HepG2 (cell line): Measurements from ENCODE around the gene MYLK. TPM values are rescaled to one million over a fixed set of nuclear protein-coding genes. Genes with fewer than 3 reads are reported as not detected.

Experiments used
- E2F2 ChIP-seq: sonication (generic); formaldehyde crosslinking; IDR thresholded peaks from 2 replicates; pipeline ENCODE4 v1.4.0; 2020; ENCODE audit warnings: missing genetic modification reagents, borderline replicate concordance
- GABPB1 ChIP-seq: IDR thresholded peaks from 2 replicates; pipeline ENCODE4 v1.6.1; 2016; ENCODE audit warnings: mild to moderate bottlenecking, missing genetic modification reagents, moderate library complexity, missing compliant biosample characterization
- GATA4 ChIP-seq: sonication (generic); IDR thresholded peaks from 2 replicates; pipeline ENCODE4 v1.6.1; 2016; ENCODE audit warnings: antibody characterized with exemption, low read depth, borderline replicate concordance
- KMT2A ChIP-seq: sonication (generic); formaldehyde crosslinking; IDR thresholded peaks from 2 replicates; pipeline ENCODE4 v1.4.0; 2020; ENCODE audit warnings: missing genetic modification reagents
- MXI1 ChIP-seq: IDR thresholded peaks from 3 replicates; pipeline ENCODE4 v1.6.1; 2012; ENCODE audit warnings: low read depth, low read length, inconsistent platforms, borderline replicate concordance
- NFIC ChIP-seq: IDR thresholded peaks from 2 replicates; pipeline ENCODE4 v1.6.1; 2012; ENCODE audit warnings: mild to moderate bottlenecking, low read length, inconsistent platforms
- NFYB ChIP-seq: sonication (generic); formaldehyde crosslinking; IDR thresholded peaks from 2 replicates; pipeline ENCODE4 v1.4.0; 2020; ENCODE audit warnings: missing genetic modification reagents
- NR2F6 ChIP-seq, 2 experiments: IDR thresholded peaks; 2 replicates each; pipeline ENCODE4 v1.6.1; 2016; ENCODE audit warnings: antibody characterized with exemption in 1 of 2, mild to moderate bottlenecking in 1 of 2
- PHF21A ChIP-seq: sonication (generic); formaldehyde crosslinking; IDR thresholded peaks from 2 replicates; pipeline ENCODE4 v1.5.0; 2020; ENCODE audit warnings: mild to moderate bottlenecking, missing genetic modification reagents
- POGK ChIP-seq: sonication (generic); formaldehyde crosslinking; conservative IDR thresholded peaks from 2 replicates; pipeline ENCODE4 v1.8.0; 2022; ENCODE audit warnings: mild to moderate bottlenecking, moderate library complexity, missing genetic modification reagents
- SCMH1 ChIP-seq: sonication (generic); formaldehyde crosslinking; IDR thresholded peaks from 2 replicates; pipeline ENCODE4 v1.9.0; 2021; ENCODE audit warnings: missing genetic modification reagents, mild to moderate bottlenecking, borderline replicate concordance
- SKI ChIP-seq: fragments of 450-650 bp; IDR thresholded peaks from one replicate; pipeline ENCODE4 v1.6.1; 2018; ENCODE audit warnings: mild to moderate bottlenecking; ENCODE audit not compliant: partially characterized antibody
- SRSF9 ChIP-seq: fragments of 200-400 bp; formaldehyde crosslinking; IDR thresholded peaks from 2 replicates; pipeline ENCODE4 v1.6.1; 2018; ENCODE audit warnings: borderline replicate concordance, mild to moderate bottlenecking, low read depth, low read length; ENCODE audit not compliant: insufficient read depth, poor library complexity, severe bottlenecking
- TCF7L2 ChIP-seq: IDR thresholded peaks from 2 replicates; pipeline ENCODE4 v1.6.1; 2011; ENCODE audit warnings: mild to moderate bottlenecking, low read depth, low read length, moderate library complexity
- UBTF ChIP-seq: sonication (generic); formaldehyde crosslinking; IDR thresholded peaks from 2 replicates; pipeline ENCODE4 v1.4.0; 2020; ENCODE audit warnings: mild to moderate bottlenecking, missing genetic modification reagents
- YY1 ChIP-seq: IDR thresholded peaks from 2 replicates; pipeline ENCODE4 v1.6.1; 2011; ENCODE audit warnings: low read length, low read depth, moderate library complexity, mild to moderate bottlenecking; ENCODE audit not compliant: insufficient read depth, insufficient replicate concordance
- ZFP36L2 ChIP-seq: sonication (generic); formaldehyde crosslinking; IDR thresholded peaks from 2 replicates; pipeline ENCODE4 v1.4.0; 2020; ENCODE audit warnings: missing genetic modification reagents
- ZNF136 ChIP-seq: sonication (generic); formaldehyde crosslinking; IDR thresholded peaks from 2 replicates; pipeline ENCODE4 v1.8.1; 2022; ENCODE audit warnings: low read depth, mild to moderate bottlenecking, moderate library complexity, missing genetic modification reagents
- ZNF331 ChIP-seq: sonication (generic); formaldehyde crosslinking; IDR thresholded peaks from 2 replicates; pipeline ENCODE4 v1.4.0; 2020; ENCODE audit warnings: missing genetic modification reagents
- ZNF350 ChIP-seq: sonication (generic); formaldehyde crosslinking; IDR thresholded peaks from 2 replicates; pipeline ENCODE4 v1.4.0; 2020; ENCODE audit warnings: mild to moderate bottlenecking, low read depth, missing genetic modification reagents, borderline replicate concordance
- ZNF354B ChIP-seq: sonication (generic); formaldehyde crosslinking; IDR thresholded peaks from 2 replicates; pipeline ENCODE4 v1.8.0; 2022; ENCODE audit warnings: mild to moderate bottlenecking, missing genetic modification reagents
- ZNF674 ChIP-seq: sonication (generic); formaldehyde crosslinking; IDR thresholded peaks from 2 replicates; pipeline ENCODE4 v1.5.0; 2020; ENCODE audit warnings: low read depth, mild to moderate bottlenecking, missing genetic modification reagents
- ZNF746 ChIP-seq: sonication (generic); formaldehyde crosslinking; IDR thresholded peaks from 2 replicates; pipeline ENCODE4 v1.8.0; 2022; ENCODE audit warnings: mild to moderate bottlenecking, missing genetic modification reagents
- polyA plus RNA-seq, 8 experiments: library from polyadenylated mRNA; depleted of rRNA in 3 of 8; stranded (reverse) in 7 of 8; unstranded in 1 of 8; fragments of >200 nt; fragmentation: Illumina TruSeq in 4 of 8; extraction: Trizol in 4 of 8; gene quantifications; 2 replicates each; pipeline versions ENCODE4 v1.2.1 to v1.2.3, GENCODE V29; 2011 to 2016; ENCODE audit warnings: low read depth in 4 of 8, missing spikeins in 1 of 8, mixed read lengths in 1 of 8; ENCODE audit not compliant: insufficient read depth in 1 of 8
- total RNA-seq, 5 experiments: library from RNA; depleted of rRNA; stranded (reverse); fragments of >200 nt; fragmentation: Illumina TruSeq; extraction: Trizol; gene quantifications; 2 replicates each; pipeline ENCODE4 v1.2.3, GENCODE V29; 2016; ENCODE audit warnings: low read depth in 1 of 5

Gene MYLK
- total and polyA plus RNA-seq, 2 of the 13 experiments (the other 11 are each of a cell fraction or from before 2014, with no cell fraction given): 10.6 to 34.9 TPM

GRCh38 chr3:123807820-123808219, 76.3 kb downstream of the MYLK start (continued):
- TF ChIP-seq YY1: no peak
- TF ChIP-seq GABPB1 (CRISPR knock-in tag): peak; percentile 34; the same call in 1 of the 2 replicates
- peak; percentile 69 for TF ChIP-seq SKI
- peak; percentile 76 for TF ChIP-seq NR2F6 (IDR thresholded peaks at IDR 0.05)
- TF ChIP-seq NR2F6 (CRISPR knock-in tag; IDR thresholded peaks at IDR 0.05): peak; percentile 84
- no peak for TF ChIP-seq E2F2
- no peak for TF ChIP-seq SCMH1
- TF ChIP-seq NFYB (CRISPR knock-in tag): 0 out of 2 replicates have a peak, but pooled peaks have one; percentile 17
- TF ChIP-seq ZNF136 (CRISPR knock-in tag): no peak
- no peak for TF ChIP-seq TCF7L2
- TF ChIP-seq UBTF (CRISPR knock-in tag): peak; percentile 45; the same call in 1 of the 2 replicates
- TF ChIP-seq KMT2A (CRISPR knock-in tag): no peak
- TF ChIP-seq ZNF674 (CRISPR knock-in tag): no peak
- TF ChIP-seq ZNF350 (CRISPR knock-in tag): peak; percentile 62
- TF ChIP-seq PHF21A (CRISPR knock-in tag): no peak; the same call in 1 of the 2 replicates
- TF ChIP-seq POGK: no peak
- TF ChIP-seq ZNF331 (CRISPR knock-in tag): peak; percentile 77
- 0 out of 2 replicates have a peak, but pooled peaks have one; percentile 34 for TF ChIP-seq ZNF746 (CRISPR knock-in tag)
- TF ChIP-seq ZNF354B (CRISPR knock-in tag): no peak
- TF ChIP-seq SRSF9: no peak
- TF ChIP-seq ZFP36L2: no peak
- peak; percentile 84; the same call in 1 of the 2 replicates for TF ChIP-seq NFIC
- TF ChIP-seq GATA4: no peak
- no peak for TF ChIP-seq MXI1
